T-cell (primary cell): Measurements from ENCODE around the gene ST3GAL2. TPM values are rescaled to one million over a fixed set of nuclear protein-coding genes. Genes with fewer than 3 reads are reported as not detected.
"Not testable (repeated sequence)": the region's sequence is repeated elsewhere in the genome, so short reads cannot be mapped to it uniquely, and the experiment has no call there.

Experiments used
- ATAC-seq, 4 experiments: fragments of 200-7000 bp in 3 of 4; fragments of 150-1000 bp in 1 of 4; cut with Tn5 transposase; replicated peaks in 1 of 4; 1 replicate in 3 of 4; 2 replicates in 1 of 4; pipeline ENCODE4 v1.10.0; 2021; ENCODE audit warnings: moderate library complexity in 3 of 4, mild to moderate bottlenecking in 2 of 4, moderate number of reproducible peaks in 1 of 4
- CTCF ChIA-PET, 2 donors: fragments of 300-600 bp; sonication (Branson Sonifier 250); formaldehyde crosslinking; loops; one replicate each; lab custom pipeline; 2022; ENCODE audit warnings: antibody characterized with exemption in 2 of 2; lab: Charles Lee
- POLR2A ChIA-PET, 2 donors: fragments of 300-600 bp; sonication (Branson Sonifier 250); formaldehyde crosslinking; loops; one replicate each; lab custom pipeline; 2022; ENCODE audit warnings: antibody characterized with exemption in 2 of 2; lab: Charles Lee
- DNase-seq, 35 experiments: peaks; one replicate each; pipeline versions ENCODE4 v3.0.0 to v3.0.0-alpha.2; 2013 to 2023
- H3K27ac ChIP-seq: one replicate; pipeline ENCODE4 v1.5.1; 2013; ENCODE audit warnings: low read length
- H3K27me3 ChIP-seq, 2 experiments: replicated peaks in 1 of 2; 1 replicate in 1 of 2; 2 replicates in 1 of 2; pipeline versions ENCODE4 v1.6.1 to v1.7.0; 2013; ENCODE audit warnings: low read length in 1 of 2, mixed read lengths in 1 of 2; ENCODE audit not compliant: control insufficient read depth in 2 of 2, insufficient read depth in 2 of 2; ENCODE audit errors: extremely low read depth in 1 of 2
- H3K36me3 ChIP-seq, 2 donors: 1 replicate in 1 of 2; 2 replicates in 1 of 2; pipeline versions ENCODE4 v1.6.1 to v1.7.0; 2013; ENCODE audit warnings: low read length in 1 of 2; ENCODE audit not compliant: control insufficient read depth in 2 of 2, insufficient read depth in 1 of 2; ENCODE audit errors: extremely low read depth in 1 of 2
- H3K4me1 ChIP-seq, 2 experiments: 1 replicate in 1 of 2; 2 replicates in 1 of 2; pipeline versions ENCODE4 v1.6.1 to v1.7.0; 2013; ENCODE audit warnings: low read length in 2 of 2, mixed read lengths in 1 of 2; ENCODE audit not compliant: insufficient read depth in 2 of 2, control insufficient read depth in 1 of 2; ENCODE audit errors: extremely low read depth in 1 of 2
- H3K4me3 ChIP-seq, 2 donors: 1 replicate in 1 of 2; 2 replicates in 1 of 2; pipeline versions ENCODE4 v1.5.1 to v1.7.0; 2013; ENCODE audit warnings: mild to moderate bottlenecking in 2 of 2, low read length in 1 of 2, moderate library complexity in 1 of 2; ENCODE audit not compliant: control insufficient read depth in 1 of 2; ENCODE audit errors: extremely low read depth in 1 of 2
- H3K9me3 ChIP-seq: 2 replicates; pipeline ENCODE4 v1.7.0; 2013
- H3K27ac Mint-ChIP-seq, 2 donors: one replicate each; pipeline ENCODE4 v1.8.0; 2020 to 2021; ENCODE audit warnings: mild to moderate bottlenecking in 2 of 2, mixed read lengths in 2 of 2
- H3K27me3 Mint-ChIP-seq, 2 donors: one replicate each; pipeline ENCODE4 v1.8.0; 2021 to 2022; ENCODE audit warnings: mixed read lengths in 2 of 2
- H3K36me3 Mint-ChIP-seq: one replicate; pipeline ENCODE4 v1.8.0; 2021; ENCODE audit warnings: mixed read lengths
- H3K4me1 Mint-ChIP-seq, 3 donors: one replicate each; pipeline ENCODE4 v1.8.0; 2020 to 2022; ENCODE audit warnings: mixed read lengths in 3 of 3, mild to moderate bottlenecking in 1 of 3
- H3K4me3 Mint-ChIP-seq, 3 donors: one replicate each; pipeline ENCODE4 v1.8.0; 2020 to 2022; ENCODE audit warnings: mild to moderate bottlenecking in 3 of 3, mixed read lengths in 3 of 3, moderate library complexity in 3 of 3
- H3K9me3 Mint-ChIP-seq, 3 donors: one replicate each; pipeline ENCODE4 v1.8.0; 2020 to 2022; ENCODE audit warnings: mixed read lengths in 3 of 3
- WGBS: methylation state at CpG from one replicate; pipeline ENCODE4 v1.1.5; 2013; ENCODE audit warnings: missing lambda C conversion rate; ENCODE audit not compliant: insufficient coverage; 5-methylcytosine and 5-hydroxymethylcytosine counted together
- total RNA-seq, 35 experiments: library from RNA in 6 of 35; stranded (reverse) in 6 of 35; fragments of 120-200 nt in 1 of 35; gene quantifications; one replicate each; pipeline versions ENCODE4 v1.2.1 to v1.2.4 and lab custom pipeline; 2013 to 2026

ST3GAL2 gene
- total RNA-seq, 5 donors from 2014 or later (not counting 1 experiment from before 2014, with no cell fraction given), result 18.9 to 35.1 (median 30.2) TPM

GRCh38 chr16:70348991-70349390 is 89.9 kb downstream of the ST3GAL2 start:
- Histone ChIP-seq H3K9me3 (no peaks in the 10 kb centered on the region), H3K27ac (no peak overlapping the region), H3K36me3 (peaks cover 4 to 32% of the 10 kb centered on the region in 2 donors), H3K4me1 (peaks cover 10 to 28% of the 10 kb centered on the region in 2 experiments), H3K27me3 (no peaks in the 10 kb centered on the region), H3K4me3 (no peak overlapping the region)
- no peak for DNase-seq
- Mint-ChIP-seq H3K4me3 (peak overlapping the region in 1 of 3 donors; percentile 13), H3K27me3 (no peaks in the 10 kb centered on the region), H3K36me3 (peaks cover 12% of the 10 kb centered on the region), H3K9me3 (no peaks in the 10 kb centered on the region), H3K4me1 (peaks cover 30 to 39% (median 36%) of the 10 kb centered on the region in 3 donors), H3K27ac (peak overlapping the region in 1 of 2 donors; percentile 11)
- ATAC-seq, result no peak
- CTCF ChIA-PET, result interaction anchor here in 1 of 2 donors (0.6 to 0.7 kb wide), 2 partner anchors 34 to 60 kb away, joined by 3 to 4 read pairs; partner anchors contain the start of gene AARS1
- WGBS, result no CpG with 5 or more reads among the region's 2 CpGs
- POLR2A ChIA-PET, result interaction anchor here in 1 of 2 donors (1.0 kb wide), 1 partner anchor 24 kb away, joined by 3 read pairs; no protein-coding TSS in a partner anchor

- no peak for ATAC-seq
- Mint-ChIP-seq H3K27me3 (no peaks in the 10 kb centered on the region), H3K4me1 (peaks cover 30 to 35% (median 33%) of the 10 kb centered on the region in 3 donors), H3K4me3 (peak overlapping the region; percentile 94 to 95 (median 94)), H3K27ac (peak overlapping the region; percentile 87 to 98), H3K9me3 (no peaks in the 10 kb centered on the region), H3K36me3 (peaks cover 7% of the 10 kb centered on the region)
- WGBS, result 92% methylated on average over 6 of the region's 10 CpGs
- CTCF ChIA-PET, result interaction anchor here (0.5 to 1.4 kb wide), 6 partner anchors 13 to 425 kb away, joined by 3 to 5 read pairs (median 3); partner anchors contain the start of genes COG4 (in 1 of the 2) and DDX19B (in 1 of the 2)
- DNase-seq, result no peak
- H3K9me3 ChIP-seq, result no peaks in the 10 kb centered on the region
- peaks cover 4 to 11% of the 10 kb centered on the region in 2 donors for H3K36me3 ChIP-seq
- peak overlapping the region; percentile 81 to 93 for H3K4me3 ChIP-seq
- peak overlapping the region; percentile 94 for H3K27ac ChIP-seq
- POLR2A ChIA-PET, result interaction anchor here (0.5 to 1.9 kb wide), 15 partner anchors 13 to 454 kb away, joined by 3 to 17 read pairs (median 5); partner anchors contain the start of genes DDX19B (in 2 of the 2) and AARS1 (in 1 of the 2)
- H3K27me3 ChIP-seq, result no peaks in the 10 kb centered on the region
- peaks cover 10 to 28% of the 10 kb centered on the region in 2 experiments for H3K4me1 ChIP-seq
Measured at GRCh38 chr16:70345840-70346239, 93.1 kb downstream of the ST3GAL2 start.

DNA sequence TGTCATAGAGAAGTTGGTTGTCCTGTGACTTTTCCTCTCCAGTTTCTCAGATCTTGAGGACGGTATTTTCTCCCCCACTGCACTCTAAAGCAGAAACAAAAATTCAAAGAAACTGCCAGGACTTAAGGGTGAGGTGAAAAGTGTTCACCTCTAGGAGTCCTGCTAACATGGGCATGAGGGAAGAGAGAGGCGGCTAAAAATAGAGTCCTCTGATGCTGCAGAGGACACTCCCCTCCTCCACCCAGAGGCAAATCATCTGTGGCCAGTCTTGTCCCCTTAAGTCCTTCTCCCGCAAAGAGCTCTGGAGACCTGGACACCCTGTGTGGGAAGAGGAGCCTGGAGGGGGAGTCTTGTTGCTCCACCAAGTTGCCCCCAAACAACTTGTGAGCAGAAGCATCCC is 96.9 kb downstream of the ST3GAL2 start:
- ChIA-PET CTCF (no interaction called here), POLR2A (no interaction called here)
- Histone ChIP-seq H3K4me3 (no peak overlapping the region), H3K27ac (no peak overlapping the region), H3K27me3 (no peaks in the 10 kb centered on the region), H3K36me3 (no peaks in the 10 kb centered on the region), H3K9me3 (no peaks in the 10 kb centered on the region), H3K4me1 (peaks cover 3 to 12% of the 10 kb centered on the region in 2 experiments)
- Mint-ChIP-seq H3K4me1 (peaks cover 10 to 11% (median 11%) of the 10 kb centered on the region in 3 donors), H3K4me3 (no peak overlapping the region), H3K27ac (no peak overlapping the region), H3K9me3 (no peaks in the 10 kb centered on the region), H3K27me3 (no peaks in the 10 kb centered on the region), H3K36me3 (no peaks in the 10 kb centered on the region)
- DNase-seq (no peak), ATAC-seq (no peak)
- no CpG with 5 or more reads among the region's 3 CpGs for WGBS

DNA sequence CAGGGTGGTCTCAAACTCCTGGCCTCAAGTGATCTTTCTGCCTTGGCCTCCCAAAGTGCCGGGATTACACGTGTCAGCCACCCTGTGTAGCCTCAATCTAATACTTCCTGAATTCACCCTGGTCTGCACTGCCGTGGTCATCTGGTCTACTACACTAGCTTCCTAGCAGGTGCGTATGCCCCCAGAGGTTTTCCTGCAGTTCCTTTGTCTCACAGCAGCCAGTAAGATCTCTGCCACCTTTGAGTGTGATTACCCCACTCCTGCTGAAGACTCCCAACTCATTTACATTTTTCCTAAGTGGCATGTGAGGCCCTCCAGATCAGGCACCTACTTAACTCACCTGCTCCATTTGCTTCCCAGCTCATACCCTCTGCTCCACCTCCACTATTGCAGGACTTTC is 97.3 kb downstream of the ST3GAL2 start:
- Histone ChIP-seq H3K27ac (no peak overlapping the region), H3K4me3 (no peak overlapping the region), H3K9me3 (no peaks in the 10 kb centered on the region), H3K36me3 (no peaks in the 10 kb centered on the region), H3K4me1 (peaks cover 3 to 9% of the 10 kb centered on the region in 2 experiments), H3K27me3 (no peaks in the 10 kb centered on the region)
- ATAC-seq, result no peak
- no peaks in the 10 kb centered on the region for H3K27me3 Mint-ChIP-seq
- H3K4me3 Mint-ChIP-seq, result no peak overlapping the region
- no peaks in the 10 kb centered on the region for H3K36me3 Mint-ChIP-seq
- ChIA-PET POLR2A (no interaction called here), CTCF (no interaction called here)
- H3K4me1 Mint-ChIP-seq, result peaks cover 7 to 8% (median 7%) of the 10 kb centered on the region in 3 donors
- H3K9me3 Mint-ChIP-seq, result no peaks in the 10 kb centered on the region
- 73% methylated on average over 4 of the region's 4 CpGs for WGBS
- H3K27ac Mint-ChIP-seq, result no peak overlapping the region
- DNase-seq, result no peak

GRCh38 chr16:70337814-70338213 is 101.1 kb downstream of the ST3GAL2 start:
- CTCF ChIA-PET, result no interaction called here
- no peaks in the 10 kb centered on the region for H3K9me3 Mint-ChIP-seq

DNA sequence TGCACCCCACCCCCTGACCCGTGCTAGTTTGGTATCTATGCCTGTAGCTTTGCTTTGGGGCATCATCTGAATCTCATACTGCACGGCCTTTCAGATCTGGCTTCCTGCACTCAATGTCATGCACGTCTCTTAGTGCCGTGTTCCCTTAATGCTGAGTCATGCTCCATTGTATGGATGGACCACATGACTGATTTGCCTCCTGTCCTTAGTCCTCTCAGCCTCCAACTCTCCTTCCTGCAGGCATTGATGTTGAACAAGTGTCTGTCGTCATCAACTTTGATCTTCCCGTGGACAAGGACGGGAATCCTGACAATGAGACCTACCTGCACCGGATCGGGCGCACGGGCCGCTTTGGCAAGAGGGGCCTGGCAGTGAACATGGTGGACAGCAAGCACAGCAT is 106.2 kb downstream of the ST3GAL2 start:
- H3K27ac ChIP-seq, H3K4me3 Mint-ChIP-seq, DNase-seq, H3K4me1 ChIP-seq, H3K9me3 ChIP-seq, POLR2A ChIA-PET, ATAC-seq, CTCF ChIA-PET, H3K4me3 ChIP-seq, H3K27me3 ChIP-seq, H3K27ac Mint-ChIP-seq, H3K4me1 Mint-ChIP-seq, H3K9me3 Mint-ChIP-seq, H3K27me3 Mint-ChIP-seq: not testable (repeated sequence)
- 87% methylated on average over 3 of the region's 12 CpGs for WGBS
- peaks cover 38% of the 10 kb centered on the region for H3K36me3 Mint-ChIP-seq
- H3K36me3 ChIP-seq, result peaks cover 12 to 43% of the 10 kb centered on the region in 2 donors

More at GRCh38 chr16:70337814-70338213, 101.1 kb downstream of the ST3GAL2 start:
- Histone ChIP-seq H3K27ac (no peak overlapping the region), H3K4me1 (no peaks in the 10 kb centered on the region), H3K36me3 (peaks cover 12 to 22% of the 10 kb centered on the region in 2 donors), H3K4me3 (no peak overlapping the region), H3K9me3 (no peaks in the 10 kb centered on the region), H3K27me3 (no peaks in the 10 kb centered on the region)
- Mint-ChIP-seq H3K36me3 (peaks cover 20% of the 10 kb centered on the region), H3K27me3 (no peaks in the 10 kb centered on the region), H3K4me1 (no peaks in the 10 kb centered on the region), H3K4me3 (no peak overlapping the region), H3K27ac (no peak overlapping the region)
- no peak for DNase-seq
- ATAC-seq, result no peak
- POLR2A ChIA-PET, result interaction anchor here in 1 of 2 donors (0.6 kb wide), 1 partner anchor 19 kb away, joined by 6 read pairs; no protein-coding TSS in a partner anchor
- 100% methylated on average over 5 of the region's 5 CpGs for WGBS
